ENCODE results near the gene ROPN1L.

Gene ROPN1L

GRCh38 chr5:10459080-10460055 lies 17.7 kb downstream of the ROPN1L start:
- DNase-seq = no peak

GRCh38 chr5:10460252-10460906 lies 18.7 kb downstream of the ROPN1L start:
- peak; percentile 42 for DNase-seq

GRCh38 chr5:10461041-10461440 lies 19.4 kb downstream of the ROPN1L start:
- no peak for DNase-seq

- no peak for DNase-seq
Measured at GRCh38 chr5:10461904-10462555, 20.4 kb downstream of the ROPN1L start.

- no peak for DNase-seq
Measured at GRCh38 chr5:10463566-10463965, 21.9 kb downstream of the ROPN1L start.

DNA sequence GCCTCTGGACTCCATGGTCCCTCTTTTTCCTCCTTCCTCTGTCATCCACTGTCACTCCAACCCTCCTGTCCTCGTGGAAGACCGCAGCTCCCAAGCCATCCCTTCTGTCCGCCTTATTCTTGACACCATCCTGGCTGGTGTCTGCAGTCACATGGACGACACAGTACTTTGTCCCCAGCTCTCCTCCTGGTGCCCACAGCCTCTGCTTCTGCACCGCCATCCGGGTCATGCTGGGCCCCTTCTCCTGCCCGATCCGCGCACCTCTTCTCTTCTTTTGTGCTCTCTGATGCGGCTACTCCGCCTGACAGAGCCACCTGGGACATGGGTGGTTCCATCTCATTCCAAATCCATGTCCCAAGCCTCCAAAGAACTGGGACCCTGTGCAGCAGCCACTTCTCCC lies 22.5 kb downstream of the ROPN1L start:
- no peak for DNase-seq

DNA sequence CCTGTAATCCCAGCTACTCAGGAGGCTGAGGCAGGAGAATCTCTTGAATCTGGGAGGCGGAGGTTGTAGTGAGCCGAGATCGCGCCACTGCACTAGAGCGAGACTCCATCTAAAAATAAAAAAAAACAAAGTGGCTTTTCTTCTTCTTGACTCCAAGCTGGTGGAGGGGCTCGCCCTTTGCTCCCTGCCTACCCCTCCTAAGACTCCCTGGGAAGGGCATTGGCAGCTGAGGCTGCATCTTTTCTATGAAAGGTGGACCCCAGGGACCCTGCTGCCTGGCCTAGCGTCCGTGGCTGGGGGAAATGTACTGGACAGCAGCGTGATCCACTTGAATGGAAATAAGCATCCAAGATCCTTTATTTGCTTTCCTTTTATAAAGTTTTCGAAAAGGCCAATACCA lies 24.0 kb downstream of the ROPN1L start:
- no peak for DNase-seq

DNA sequence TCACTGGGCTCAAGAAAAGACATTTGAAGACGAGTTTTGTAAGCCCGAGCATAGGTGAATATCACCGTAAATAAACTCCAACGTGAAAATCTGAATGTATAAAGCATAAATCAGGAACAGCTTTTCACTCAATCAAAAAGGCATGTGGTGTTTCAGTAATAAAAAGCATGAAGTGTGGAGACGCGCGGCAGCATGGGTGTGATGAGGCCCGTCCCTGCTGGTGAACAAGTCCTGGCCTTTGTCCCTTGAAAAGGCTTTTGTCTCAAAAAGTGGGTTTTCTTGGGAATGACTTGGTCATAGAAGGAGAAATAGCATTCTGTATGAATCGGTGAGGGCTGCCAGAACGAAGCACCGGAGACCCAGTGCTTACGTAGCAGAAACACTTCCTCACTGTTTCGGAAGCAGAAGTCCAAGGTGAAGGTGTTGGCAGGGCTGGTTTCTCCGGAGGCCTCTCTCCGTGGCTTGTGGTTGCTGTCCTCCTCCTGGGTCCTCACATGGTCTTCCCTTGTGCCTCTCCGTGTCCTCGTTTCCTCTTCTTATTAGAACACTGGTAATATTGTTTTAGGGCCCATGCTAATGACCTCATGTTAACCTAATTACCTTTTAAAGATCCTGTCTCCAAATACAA lies 24.9 kb downstream of the ROPN1L start:
- no peak for DNase-seq

GRCh38 chr5:10467281-10468198 lies 25.9 kb downstream of the ROPN1L start:
- peak; percentile 48 for DNase-seq

DNA sequence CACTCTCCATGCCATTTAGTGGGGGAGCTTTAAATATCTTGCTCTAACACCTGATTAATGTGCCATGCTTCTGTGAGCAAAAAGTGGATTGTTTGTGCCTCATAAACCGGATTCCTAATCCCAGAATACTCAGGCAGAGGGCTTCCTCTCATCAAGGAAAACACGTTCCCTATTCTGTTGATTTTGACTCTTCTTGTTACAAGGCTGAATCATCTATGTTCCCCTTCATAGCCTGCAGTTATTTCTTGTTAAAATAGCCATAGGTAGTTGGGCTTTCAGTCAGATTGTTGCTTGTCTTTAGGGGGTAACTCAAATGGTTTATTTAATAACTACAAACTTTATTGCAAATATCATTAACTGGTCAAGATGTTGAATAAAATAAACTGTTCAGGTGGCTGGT lies 26.6 kb downstream of the ROPN1L start:
- no peak for DNase-seq

DNA sequence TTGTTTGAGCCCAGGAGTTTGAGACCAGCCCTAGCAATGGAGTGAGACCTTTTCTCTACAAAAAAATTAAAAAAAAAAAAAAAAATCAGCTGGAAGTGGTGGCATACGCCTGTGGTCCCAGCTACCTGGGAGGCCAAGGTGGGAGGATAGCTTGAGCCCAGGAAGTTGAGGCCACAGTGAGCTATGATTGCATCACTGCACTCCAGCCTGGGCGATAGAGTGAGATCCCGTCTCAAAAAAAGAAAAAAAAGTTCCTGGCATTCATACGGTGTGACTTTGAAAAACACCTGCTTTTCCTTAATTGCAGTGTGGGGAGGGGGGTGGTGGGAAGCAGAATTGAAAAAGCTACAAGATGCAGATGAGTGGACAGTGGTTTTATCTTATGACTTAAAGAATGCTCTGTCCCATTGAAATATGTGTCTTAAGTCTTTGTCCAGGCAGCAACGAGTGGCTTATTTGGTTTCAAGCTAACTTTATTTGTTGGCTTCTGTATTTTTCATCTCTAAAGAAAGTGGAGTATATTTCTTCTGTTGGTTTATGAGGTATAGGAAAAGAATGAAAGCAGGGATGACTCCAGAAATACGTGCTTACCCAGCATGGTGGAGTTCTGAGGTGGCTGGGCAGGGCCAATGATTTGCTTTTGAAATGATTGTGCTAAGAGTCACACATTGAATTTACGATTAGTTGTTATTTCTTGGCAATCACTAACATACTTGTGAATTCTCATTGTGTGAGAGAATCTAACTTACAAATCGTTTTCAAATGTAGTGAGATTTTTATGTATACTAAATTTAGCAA lies 27.8 kb downstream of the ROPN1L start:
- no peak for DNase-seq

DNA sequence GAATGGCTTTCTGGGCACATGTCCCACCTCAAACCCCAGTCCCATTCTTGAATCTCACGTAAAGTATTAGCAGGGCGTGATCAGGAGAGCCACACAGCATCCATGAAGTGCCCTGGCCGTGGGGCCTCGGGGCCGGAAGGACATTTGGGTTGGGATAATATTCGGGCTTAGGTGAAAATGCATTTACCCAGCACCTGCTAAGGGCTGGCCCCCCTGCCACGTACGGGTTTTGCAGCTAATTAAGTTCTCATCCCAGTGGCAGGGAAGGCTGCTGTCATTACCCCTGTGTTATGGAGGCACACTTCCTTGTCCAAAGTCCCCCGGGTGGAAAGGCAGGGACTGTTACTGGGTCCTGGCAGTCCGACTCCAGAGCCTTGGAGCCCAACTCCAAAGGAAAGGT lies 29.0 kb downstream of the ROPN1L start:
- DNase-seq = no peak

GRCh38 chr5:10471677-10472076 lies 30.0 kb downstream of the ROPN1L start:
- DNase-seq = no peak

- peak; percentile 40 for DNase-seq
Measured at GRCh38 chr5:10474521-10475075, 32.9 kb downstream of the ROPN1L start.

DNA sequence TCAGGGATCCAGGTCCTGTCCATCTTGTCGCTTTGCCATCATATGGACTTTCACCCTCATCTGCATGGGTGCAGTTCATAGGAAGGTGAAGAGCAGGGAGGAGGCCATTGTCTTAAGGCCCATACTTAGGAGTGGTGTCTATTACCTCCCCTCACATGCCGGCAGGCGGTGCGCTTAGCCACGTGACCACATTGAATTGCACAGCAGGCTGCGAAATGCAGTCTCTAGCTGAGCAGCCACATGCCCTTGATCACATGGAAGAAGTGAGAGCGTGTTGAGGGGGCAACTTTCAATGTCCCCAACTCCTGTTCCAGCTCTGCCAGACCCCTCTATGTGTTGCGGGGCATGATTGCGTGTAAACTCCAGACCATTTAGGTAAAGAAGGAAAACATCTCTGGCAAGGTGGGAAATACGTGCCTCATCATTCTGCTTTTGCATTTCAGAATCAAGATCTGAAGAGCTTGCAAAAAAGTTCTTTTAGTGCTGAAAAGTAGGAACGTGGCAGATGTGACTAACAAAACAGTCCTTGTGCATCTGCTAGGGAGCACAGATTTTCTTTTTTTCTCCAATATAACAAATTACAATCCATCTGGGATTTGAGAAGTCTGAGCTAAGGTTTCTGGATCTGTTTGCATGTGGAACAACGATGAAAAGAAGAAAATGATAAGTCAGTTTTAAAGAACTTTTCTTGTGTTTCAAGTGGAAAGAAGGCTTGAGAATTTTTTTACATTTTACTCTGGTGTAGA lies 34.4 kb downstream of the ROPN1L start:
- no peak for DNase-seq

DNA sequence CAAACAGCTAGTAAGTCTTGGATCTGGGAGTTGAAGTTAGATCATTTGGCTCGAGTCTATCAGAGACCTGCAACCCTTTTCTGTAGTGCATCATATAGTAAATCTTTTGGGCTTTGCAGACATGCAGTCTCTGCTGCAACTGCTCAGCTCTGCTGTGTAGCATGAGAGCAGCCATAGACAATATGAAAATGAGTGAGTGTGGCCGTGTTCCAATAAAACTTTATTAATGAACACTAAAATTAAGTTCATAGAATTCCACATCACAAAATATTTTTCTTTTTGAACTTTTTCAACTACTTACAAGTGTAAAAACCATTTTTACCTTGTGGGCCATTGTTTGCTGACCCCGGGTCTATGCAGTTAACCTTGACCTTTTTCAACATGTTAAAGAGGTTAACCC lies 35.2 kb downstream of the ROPN1L start:
- DNase-seq = no peak

DNA sequence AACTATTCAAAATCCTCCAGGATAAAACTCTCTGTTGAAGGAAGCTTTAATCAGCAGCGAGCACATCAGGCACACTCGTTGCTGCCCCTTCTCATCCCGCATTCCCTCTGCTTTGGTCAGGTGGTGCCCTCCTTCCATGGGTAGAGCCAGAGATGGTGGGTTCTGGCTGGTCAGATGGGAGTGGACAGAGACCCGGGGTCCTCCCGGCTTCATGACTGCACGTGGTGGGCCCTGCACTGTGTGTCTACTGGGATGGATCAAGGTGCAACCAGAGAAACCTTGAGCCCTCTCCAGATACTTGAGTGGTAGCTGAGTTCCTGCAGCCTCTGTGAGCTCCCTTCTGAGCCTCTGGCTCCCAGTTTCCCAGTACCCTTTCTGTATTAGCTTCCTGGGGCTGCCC lies 36.3 kb downstream of the ROPN1L start:
- DNase-seq = no peak

DNA sequence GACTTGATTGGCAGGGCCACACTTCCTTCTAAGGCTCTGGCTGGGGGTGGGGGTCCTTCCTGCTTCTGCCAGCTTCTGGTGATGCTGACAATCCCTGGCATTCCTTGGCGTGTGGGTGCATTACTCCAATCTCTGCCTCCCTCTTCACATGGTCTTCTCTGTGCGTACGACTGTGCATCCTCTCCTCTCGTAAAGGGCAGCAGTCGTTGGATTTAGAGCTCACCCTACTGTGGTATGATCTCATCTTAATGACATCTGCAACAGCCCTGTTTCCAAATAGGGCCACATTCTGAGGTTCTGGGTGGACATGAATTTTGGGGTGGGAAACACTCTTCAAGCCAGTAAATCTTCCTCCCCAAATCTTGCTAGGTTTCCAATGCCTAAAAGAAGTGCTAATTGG lies 36.8 kb downstream of the ROPN1L start:
- no peak for DNase-seq

- no peak for DNase-seq
Measured at GRCh38 chr5:10479154-10479721, 37.6 kb downstream of the ROPN1L start.
